Measurements from ENCODE around the gene PLPPR1. TPM values are rescaled to one million over a fixed set of nuclear protein-coding genes. Genes with fewer than 3 reads are reported as not detected.
"Not testable (repeated sequence)": the region's sequence is repeated elsewhere in the genome, so short reads cannot be mapped to it uniquely, and the experiment has no call there.

Gene PLPPR1
- total RNA-seq: not detected
- long read RNA-seq: 0 reads

DNA sequence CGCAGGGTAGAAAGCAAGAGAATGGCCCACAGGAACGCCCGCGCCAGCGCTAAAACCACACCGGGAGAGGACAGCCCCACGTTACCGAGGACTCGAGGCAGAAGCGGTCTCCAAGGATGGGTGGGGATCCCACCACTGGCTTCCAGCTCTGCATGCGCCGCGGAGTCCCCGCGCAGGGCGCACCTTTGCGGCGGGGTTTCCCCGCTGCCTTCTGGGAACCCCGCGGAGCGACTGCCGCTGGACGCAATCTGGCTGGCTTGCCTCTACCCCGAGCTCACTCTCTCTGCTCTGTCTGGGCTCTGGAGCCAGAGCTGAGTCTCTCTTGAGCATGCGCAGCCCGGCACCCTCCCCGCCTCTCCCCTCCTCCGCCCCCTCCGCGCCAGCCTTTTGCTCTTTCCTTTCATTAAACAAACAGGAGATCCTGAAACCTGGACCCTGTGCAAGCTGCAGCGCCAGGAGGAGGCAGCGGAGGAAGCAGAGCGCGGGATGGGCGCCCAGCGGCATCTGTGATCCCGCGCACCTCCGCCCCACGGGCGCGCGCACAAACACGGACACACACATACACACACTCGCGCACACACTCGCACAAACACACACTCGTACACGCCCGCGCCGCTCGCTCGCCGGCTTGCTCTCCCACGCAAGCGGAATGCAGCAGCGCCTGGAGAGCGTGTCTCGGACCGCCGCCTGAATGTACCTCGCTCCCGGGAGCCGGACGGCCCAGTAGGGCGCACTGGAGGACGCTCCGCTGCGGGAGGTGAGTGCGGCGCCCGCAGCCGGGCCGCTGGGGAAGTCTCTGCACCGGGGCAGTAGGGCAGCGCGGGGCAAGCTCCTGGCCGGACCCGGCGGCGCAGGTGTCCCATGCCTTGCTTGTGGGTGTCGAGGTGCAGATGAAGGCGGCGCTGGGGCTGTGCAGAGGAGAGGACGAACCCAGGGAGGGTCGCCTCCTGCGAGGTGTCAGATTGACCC is at the start of gene PLPPR1:
TSS of gene PLPPR1 (plus strand) at position 382 of the 969 bp plus-strand sequence.
- DNase-seq (ENCODE audit: low spot score): no peak

DNA sequence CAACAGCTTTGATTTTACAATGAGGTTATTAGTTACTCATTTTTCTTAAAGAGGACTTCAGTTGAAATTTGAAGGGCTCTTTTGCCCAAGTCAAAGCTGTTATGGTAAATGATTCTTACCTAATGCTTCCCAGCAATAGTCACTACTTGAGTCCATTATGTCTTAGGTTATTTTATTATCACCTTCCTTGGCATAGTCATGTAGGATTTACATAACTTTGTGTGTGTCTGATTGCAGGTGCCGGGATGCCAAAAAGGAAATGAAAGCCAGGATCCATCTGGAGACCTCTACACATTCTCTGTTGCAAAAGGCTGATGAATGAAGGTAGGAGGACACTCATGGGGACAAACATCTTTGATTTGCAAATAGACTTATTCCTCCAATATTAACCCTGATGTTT is 38.8 kb upstream of the PLPPR1 start:
- no peak for DNase-seq (ENCODE audit: low spot score)

- no peak for DNase-seq (ENCODE audit: low spot score)
These were observed 37.7 kb upstream of the PLPPR1 start for GRCh38 chr9:100990605-100991381.

- no peak for DNase-seq (ENCODE audit: low spot score)
These were observed 35.9 kb upstream of the PLPPR1 start for GRCh38 chr9:100992632-100993031.

- no peak for DNase-seq (ENCODE audit: low spot score)
These were observed 28.5 kb upstream of the PLPPR1 start for GRCh38 chr9:100999906-101000544.

DNA sequence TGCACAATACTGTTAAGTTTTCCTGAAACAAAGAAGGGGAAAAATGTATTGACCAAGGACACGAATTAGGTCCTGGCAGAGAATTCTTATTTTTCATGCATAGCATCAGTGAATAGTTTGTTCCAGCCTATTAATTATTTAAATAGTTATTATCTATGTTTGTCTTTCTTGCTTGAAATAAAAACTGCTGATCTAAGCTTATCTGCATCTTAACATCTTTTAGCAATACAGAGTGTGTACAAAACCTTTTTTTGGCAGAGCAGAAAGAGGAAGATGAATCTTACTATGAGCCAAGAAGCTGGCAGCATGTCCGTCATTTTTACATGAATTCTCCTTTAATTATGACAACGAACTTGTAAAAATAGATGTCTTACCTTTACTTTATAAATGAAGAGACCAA is 23.3 kb upstream of the PLPPR1 start:
- no peak for DNase-seq (ENCODE audit: low spot score)

GRCh38 chr9:101014566-101014965 is 14.0 kb upstream of the PLPPR1 start:
- DNase-seq (ENCODE audit: low spot score): no peak

- DNase-seq (ENCODE audit: low spot score): no peak
These were observed 10.1 kb upstream of the PLPPR1 start for GRCh38 chr9:101018467-101018866.

GRCh38 chr9:101022704-101023103 is 5.8 kb upstream of the PLPPR1 start:
- DNase-seq (ENCODE audit: low spot score): no peak

- no peak for DNase-seq (ENCODE audit: low spot score)
These were observed 2.6 kb upstream of the PLPPR1 start for GRCh38 chr9:101025940-101026339.

- no peak for DNase-seq (ENCODE audit: low spot score)
These were observed 1.7 kb upstream of the PLPPR1 start for GRCh38 chr9:101026824-101027223.

DNA sequence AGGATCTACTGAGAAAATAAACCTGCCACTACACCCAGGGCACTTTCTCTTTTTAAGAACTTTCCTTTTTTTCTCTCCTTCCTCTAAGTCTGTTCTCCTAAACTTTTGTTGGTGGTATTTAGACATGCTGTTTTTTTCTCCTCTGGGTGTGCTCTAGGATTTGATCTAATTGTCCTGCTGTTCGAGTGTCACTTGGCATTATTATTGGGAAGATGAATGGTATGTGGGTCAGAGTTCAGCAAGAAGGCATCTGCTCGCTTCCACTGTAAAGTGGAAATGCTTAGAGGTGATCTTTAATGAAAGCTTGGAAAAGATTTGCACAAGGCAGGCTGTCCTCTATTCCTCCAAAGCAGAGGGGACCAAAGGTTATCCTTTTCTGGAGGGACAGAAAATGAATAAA is 1.3 kb upstream of the PLPPR1 start:
- DNase-seq (ENCODE audit: low spot score): no peak

DNA sequence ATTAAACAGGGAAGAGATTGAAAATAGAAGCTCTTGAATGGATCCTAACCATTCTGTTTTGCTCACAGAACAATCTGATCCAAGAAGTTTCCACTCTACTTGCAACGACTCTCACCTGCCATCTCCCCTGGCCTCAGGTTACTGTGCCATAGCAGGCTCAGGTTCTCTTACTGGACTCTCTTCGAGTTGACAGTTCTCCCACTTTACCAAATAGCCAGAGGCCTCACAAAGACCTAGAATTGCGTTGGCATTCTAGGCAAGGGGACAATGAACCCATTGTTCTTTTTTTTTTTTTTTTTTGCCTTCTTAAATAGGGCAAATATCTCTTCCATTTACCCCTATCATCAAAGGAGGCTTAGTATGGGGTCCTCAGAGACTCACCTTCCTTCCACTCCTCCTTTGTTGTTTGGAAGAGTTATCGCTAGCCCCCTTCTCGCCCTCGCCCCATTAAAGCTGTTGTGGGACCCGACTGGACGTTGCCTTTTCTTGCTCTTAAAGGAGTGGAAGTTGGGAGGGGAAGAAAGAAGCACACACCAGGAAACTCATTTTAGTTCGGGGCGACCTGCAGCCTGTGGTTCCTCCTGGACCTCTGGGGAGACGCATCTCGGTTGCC is 688 bp upstream of the PLPPR1 start:
- DNase-seq (ENCODE audit: low spot score): no peak

GRCh38 chr9:101029315-101030085 is 973 bp downstream of the PLPPR1 start:
- no peak for DNase-seq (ENCODE audit: low spot score)

GRCh38 chr9:101030086-101030391 is 1.5 kb downstream of the PLPPR1 start:
- DNase-seq (ENCODE audit: low spot score): no peak

- DNase-seq (ENCODE audit: low spot score): no peak
These were observed 3.9 kb downstream of the PLPPR1 start for GRCh38 chr9:101032426-101032825.

DNA sequence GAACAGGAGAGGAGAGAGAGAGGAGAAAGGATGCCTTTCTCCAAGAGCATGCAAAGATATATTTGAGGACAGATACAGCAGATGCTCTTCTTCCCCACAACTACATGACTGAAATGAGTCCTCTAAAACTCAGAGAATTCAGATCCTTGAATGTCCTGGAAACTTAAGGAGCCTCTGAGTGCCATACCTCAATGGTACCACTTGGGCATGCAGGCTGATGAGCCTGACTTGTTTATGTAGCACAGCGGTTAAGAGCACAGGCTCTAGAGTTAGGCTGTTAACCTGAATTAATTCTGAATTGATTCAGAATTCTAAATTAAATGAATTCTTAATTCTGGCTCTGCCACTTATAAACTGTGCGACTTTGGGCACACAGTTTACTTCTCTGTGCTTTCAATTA is 5.7 kb downstream of the PLPPR1 start:
- no peak for DNase-seq (ENCODE audit: low spot score)

DNA sequence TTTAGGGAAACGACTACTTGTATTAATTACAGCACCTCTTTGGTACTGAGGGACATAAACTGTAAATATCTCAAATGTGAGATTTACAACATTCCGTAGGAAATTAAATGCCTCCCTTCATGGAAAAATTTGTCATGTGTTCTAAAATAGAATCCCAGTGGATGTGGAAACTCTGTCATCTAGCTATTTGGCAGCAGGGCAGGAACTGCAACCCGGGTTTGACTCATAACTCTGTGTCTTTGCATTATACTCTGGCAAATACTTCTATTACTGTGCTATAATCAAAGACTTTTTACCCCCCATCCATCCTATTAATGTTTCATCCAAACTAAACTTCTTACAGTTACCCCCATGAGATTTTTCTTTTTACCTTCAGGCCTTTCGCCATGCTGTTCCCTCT is 6.6 kb downstream of the PLPPR1 start:
- no peak for DNase-seq (ENCODE audit: low spot score)

GRCh38 chr9:101037430-101037829 is 8.9 kb downstream of the PLPPR1 start:
- no peak for DNase-seq (ENCODE audit: low spot score)

DNA sequence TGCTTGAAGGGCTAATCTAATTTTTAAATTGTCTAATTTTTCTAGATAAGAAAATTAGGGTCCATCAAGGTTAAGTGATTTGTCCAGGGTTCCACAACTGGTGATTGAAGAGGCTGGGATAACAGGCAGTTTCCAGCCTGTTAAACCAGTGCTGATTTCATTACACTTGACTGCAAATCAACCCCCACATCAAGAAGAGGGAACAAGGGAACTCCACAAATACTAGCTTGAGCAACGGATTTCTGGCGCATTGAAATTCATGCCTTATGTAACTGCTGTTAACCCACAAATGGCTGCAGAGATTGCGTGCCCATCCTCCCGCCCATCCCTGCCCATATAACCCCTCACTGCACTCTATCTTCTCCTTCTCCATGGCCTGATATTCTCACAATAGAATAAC is 10.0 kb downstream of the PLPPR1 start:
- no peak for DNase-seq (ENCODE audit: low spot score)

DNA sequence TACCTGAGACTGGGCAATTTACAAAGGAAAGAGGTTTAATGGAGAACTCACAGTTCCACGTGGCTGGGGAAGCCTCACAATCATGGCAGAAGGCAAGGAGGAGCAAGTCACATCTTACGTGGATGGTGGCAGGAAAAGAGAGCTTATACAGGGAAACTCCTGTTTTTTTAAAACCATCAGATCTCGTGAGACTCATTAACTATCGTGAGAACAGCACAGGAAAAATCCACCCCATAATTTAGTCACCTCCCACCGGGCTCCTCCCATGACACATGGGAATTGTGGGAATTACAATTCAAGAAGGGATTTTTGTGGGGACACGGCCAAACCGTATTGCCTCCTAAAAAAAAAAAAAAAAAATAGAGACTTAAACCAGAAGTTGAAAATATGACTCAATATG is 11.1 kb downstream of the PLPPR1 start:
- not testable (repeated sequence) for DNase-seq (ENCODE audit: low spot score)

All from mesenteric fat pad (tissue), 1 donor.